ENCODE results near the gene DEPDC7.

Gene DEPDC7

GRCh38 chr11:33033493-33033892 lies 17.8 kb downstream of the DEPDC7 start:
- no peak for TF ChIP-seq SIN3A (IDR thresholded peaks at IDR 0.05; ENCODE audit: borderline replicate concordance, insufficient read depth, low read length)
- no peak for TF ChIP-seq FOXP2 (optimal IDR thresholded peaks at IDR 0.05; ENCODE audit: borderline replicate concordance, extremely low read depth, extremely low read length, insufficient read depth)
- no peak for TF ChIP-seq POLR2AphosphoS5 (IDR thresholded peaks at IDR 0.05; ENCODE audit: low read depth, low read length)
- no peak for TF ChIP-seq TAF1 (IDR thresholded peaks at IDR 0.05; ENCODE audit: borderline replicate concordance, insufficient read depth, low read length)
- TF ChIP-seq REST (IDR thresholded peaks at IDR 0.05; ENCODE audit: insufficient read depth in 1 of 2, low read depth in 2 of 2, low read length in 2 of 2) = no peak

- TF ChIP-seq TAF1 (IDR thresholded peaks at IDR 0.05; ENCODE audit: borderline replicate concordance, insufficient read depth, low read length) (no peak), SIN3A (IDR thresholded peaks at IDR 0.05; ENCODE audit: borderline replicate concordance, insufficient read depth, low read length) (no peak), POLR2AphosphoS5 (IDR thresholded peaks at IDR 0.05; ENCODE audit: low read depth, low read length) (no peak), FOXP2 (optimal IDR thresholded peaks at IDR 0.05; ENCODE audit: borderline replicate concordance, extremely low read depth, extremely low read length, insufficient read depth) (no peak), REST (IDR thresholded peaks at IDR 0.05; ENCODE audit: insufficient read depth in 1 of 2, low read depth in 2 of 2, low read length in 2 of 2) (no peak)
These were observed 19.3 kb downstream of the DEPDC7 start for GRCh38 chr11:33035011-33035410.

GRCh38 chr11:33039274-33040032 lies 23.8 kb downstream of the DEPDC7 start, which contains the start of gene TCP11L1:
TSS of gene TCP11L1 (plus strand) at chr11:33039572. CDS start at chr11:33043774, 4,202 bp downstream.
- TF ChIP-seq FOXP2 (optimal IDR thresholded peaks at IDR 0.05; ENCODE audit: borderline replicate concordance, extremely low read depth, extremely low read length, insufficient read depth) (peak; percentile 33), SIN3A (IDR thresholded peaks at IDR 0.05; ENCODE audit: borderline replicate concordance, insufficient read depth, low read length) (no peak)

GRCh38 chr11:33040033-33040861 lies 24.6 kb downstream of the DEPDC7 start:
- TF ChIP-seq TAF1 (IDR thresholded peaks at IDR 0.05; ENCODE audit: borderline replicate concordance, insufficient read depth, low read length) (no peak), SIN3A (IDR thresholded peaks at IDR 0.05; ENCODE audit: borderline replicate concordance, insufficient read depth, low read length) (peak; percentile 97; the same call in 1 of the 2 replicates)

- TF ChIP-seq REST (IDR thresholded peaks at IDR 0.05; ENCODE audit: insufficient read depth in 1 of 2, low read depth in 2 of 2, low read length in 2 of 2) (no peak), POLR2AphosphoS5 (IDR thresholded peaks at IDR 0.05; ENCODE audit: low read depth, low read length) (no peak), FOXP2 (optimal IDR thresholded peaks at IDR 0.05; ENCODE audit: borderline replicate concordance, extremely low read depth, extremely low read length, insufficient read depth) (no peak), SIN3A (IDR thresholded peaks at IDR 0.05; ENCODE audit: borderline replicate concordance, insufficient read depth, low read length) (no peak), TAF1 (IDR thresholded peaks at IDR 0.05; ENCODE audit: borderline replicate concordance, insufficient read depth, low read length) (no peak)
These were observed 25.3 kb downstream of the DEPDC7 start for GRCh38 chr11:33040862-33041453.
